Measurements from ENCODE around the gene CWC22.

DNA sequence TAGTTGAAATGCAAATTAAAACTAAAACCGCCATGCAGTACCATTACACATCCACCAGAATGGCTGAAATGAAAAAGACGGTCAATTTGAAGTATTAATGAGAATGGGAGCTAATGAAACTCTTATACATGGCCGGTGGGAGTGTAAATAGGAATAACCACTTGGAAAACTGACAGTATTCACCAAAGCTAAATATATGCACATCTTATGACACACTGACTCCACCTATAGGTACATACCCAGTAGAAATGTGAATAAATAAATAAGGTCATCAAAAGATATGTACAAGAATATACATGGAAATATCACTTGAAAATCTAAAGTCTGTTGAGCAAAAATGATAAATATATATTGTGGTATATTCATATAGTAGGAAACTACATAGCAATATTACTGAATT is 57.7 kb downstream of the CWC22 start:
- TF ChIP-seq EZH2 (IDR thresholded peaks at IDR 0.05) = no peak
- TF ChIP-seq POLR2AphosphoS5 (IDR thresholded peaks at IDR 0.05; ENCODE audit: borderline replicate concordance, low read depth, low read length) = no peak
